Gastroesophageal sphincter (tissue), 3 donors: Measurements from ENCODE around the gene NFAM1.

ENCODE experiments used
- CTCF ChIP-seq, 4 experiments: fragments of 200-600 bp in 2 of 4; fragments of 450-650 bp in 2 of 4; sonication (generic) in 1 of 4; IDR thresholded peaks; one replicate each; pipeline ENCODE4 v1.5.1; 2017 to 2019; ENCODE audit warnings: antibody characterized with exemption in 4 of 4, mild to moderate bottlenecking in 2 of 4, moderate library complexity in 2 of 4
- POLR2A ChIP-seq, 2 donors: fragments of 450-650 bp; IDR thresholded peaks; one replicate each; pipeline ENCODE4 v1.6.1; 2017; ENCODE audit warnings: antibody characterized with exemption in 2 of 2, mild to moderate bottlenecking in 2 of 2, moderate library complexity in 1 of 2

GRCh38 chr22:42471441-42471840, 39.2 kb upstream of the NFAM1 start:
- TF ChIP-seq POLR2A (IDR thresholded peaks at IDR 0.05), result no peak
- no peak for TF ChIP-seq CTCF (IDR thresholded peaks at IDR 0.05)
